Renal pelvis (tissue), 4 donors: Measurements from ENCODE around the gene HERPUD2. TPM values are rescaled to one million over a fixed set of nuclear protein-coding genes. Genes with fewer than 3 reads are reported as not detected.
"Not testable (repeated sequence)": the region's sequence is repeated elsewhere in the genome, so short reads cannot be mapped to it uniquely, and the experiment has no call there.

Source experiments
- DNase-seq: peaks from one replicate; pipeline ENCODE4 v3.0.0-alpha.2; 2013
- polyA plus RNA-seq, 3 donors: library from polyadenylated mRNA; unstranded; fragments of 120-200 nt; gene quantifications; one replicate each; pipeline ENCODE4 v1.2.1, GENCODE V29; 2013; ENCODE audit not compliant: insufficient read length in 3 of 3

Gene HERPUD2
- polyA plus RNA-seq, 3 donors, result 27.4 to 42.6 (median 35.2) TPM

- no peak for DNase-seq
Observed at GRCh38 chr7:35685781-35686180, 9.2 kb downstream of the HERPUD2 start.

- DNase-seq, result no peak
Observed at GRCh38 chr7:35681231-35682029, 13.5 kb downstream of the HERPUD2 start.

- no peak for DNase-seq
Observed at GRCh38 chr7:35680403-35681013, 14.4 kb downstream of the HERPUD2 start.

GRCh38 chr7:35677582-35678356 is 17.2 kb downstream of the HERPUD2 start:
- no peak for DNase-seq

GRCh38 chr7:35676211-35676610 is 18.7 kb downstream of the HERPUD2 start:
- no peak for DNase-seq

GRCh38 chr7:35670856-35671569 is 23.9 kb downstream of the HERPUD2 start:
- DNase-seq, result no peak

GRCh38 chr7:35660411-35660810 is 34.5 kb downstream of the HERPUD2 start:
- not testable (repeated sequence) for DNase-seq

- DNase-seq, result no peak
Observed at GRCh38 chr7:35658606-35659201, 36.2 kb downstream of the HERPUD2 start.

GRCh38 chr7:35657125-35657524 is 37.8 kb downstream of the HERPUD2 start:
- no peak for DNase-seq

GRCh38 chr7:35654558-35654957 is 40.4 kb downstream of the HERPUD2 start:
- DNase-seq, result not testable (repeated sequence)

GRCh38 chr7:35652124-35652523 is 42.8 kb downstream of the HERPUD2 start:
- no peak for DNase-seq

GRCh38 chr7:35650751-35651150 is 44.2 kb downstream of the HERPUD2 start:
- no peak for DNase-seq

GRCh38 chr7:35649711-35650110 is 45.2 kb downstream of the HERPUD2 start:
- no peak for DNase-seq

GRCh38 chr7:35648367-35648766 is 46.6 kb downstream of the HERPUD2 start:
- no peak for DNase-seq

- DNase-seq, result no peak
Observed at GRCh38 chr7:35647171-35647574, 47.8 kb downstream of the HERPUD2 start.

GRCh38 chr7:35646289-35647023 is 48.5 kb downstream of the HERPUD2 start:
- no peak for DNase-seq

GRCh38 chr7:35645691-35646090 is 49.2 kb downstream of the HERPUD2 start:
- DNase-seq, result no peak

- DNase-seq, result no peak
Observed at GRCh38 chr7:35630024-35630972, 64.6 kb downstream of the HERPUD2 start.

GRCh38 chr7:35624299-35625186 is 70.4 kb downstream of the HERPUD2 start:
- peak; percentile 45 for DNase-seq
